Hepatocyte (in vitro differentiated cells): Measurements from ENCODE around the gene HIRA. TPM values are rescaled to one million over a fixed set of nuclear protein-coding genes. Genes with fewer than 3 reads are reported as not detected.

Experiments used
- DNase-seq: peaks from one replicate; pipeline ENCODE4 v3.0.0-alpha.2; 2016; ENCODE audit warnings: low spot score
- H2AFZ ChIP-seq: fragments of 200-600 bp; sonication (generic); 2 replicates; pipeline ENCODE4 v1.6.0; 2016; ENCODE audit warnings: antibody characterized with exemption, mild to moderate bottlenecking
- H3K27ac ChIP-seq: fragments of 200-600 bp; sonication (generic); 2 replicates; pipeline ENCODE4 v1.5.1; 2016; ENCODE audit warnings: mild to moderate bottlenecking
- H3K27me3 ChIP-seq: fragments of 200-600 bp; sonication (generic); 2 replicates; pipeline ENCODE4 v1.6.1; 2016
- H3K36me3 ChIP-seq: fragments of 200-600 bp; sonication (generic); replicated peaks from 2 replicates; pipeline ENCODE4 v1.5.1; 2016; ENCODE audit warnings: low read depth; ENCODE audit not compliant: insufficient read depth
- H3K4me1 ChIP-seq: fragments of 200-600 bp; sonication (generic); 2 replicates; pipeline ENCODE4 v1.5.1; 2016; ENCODE audit warnings: mild to moderate bottlenecking, moderate library complexity; ENCODE audit not compliant: insufficient read depth
- H3K4me2 ChIP-seq: fragments of 200-600 bp; sonication (generic); 2 replicates; pipeline ENCODE4 v1.6.0; 2016
- H3K4me3 ChIP-seq: fragments of 200-600 bp; sonication (generic); 2 replicates; pipeline ENCODE4 v1.5.1; 2016; ENCODE audit warnings: mild to moderate bottlenecking
- H3K79me2 ChIP-seq: fragments of 200-600 bp; sonication (generic); 2 replicates; pipeline ENCODE4 v1.6.0; 2017; ENCODE audit warnings: mild to moderate bottlenecking
- H3K9me2 ChIP-seq: fragments of 200-600 bp; sonication (generic); replicated peaks from 2 replicates; pipeline ENCODE4 v1.6.0; 2017; ENCODE audit warnings: mild to moderate bottlenecking; ENCODE audit not compliant: insufficient read depth
- H3K9me3 ChIP-seq: fragments of 200-600 bp; sonication (generic); 2 replicates; pipeline ENCODE4 v1.5.1; 2016; ENCODE audit warnings: low read depth, mild to moderate bottlenecking
- H4K20me1 ChIP-seq: fragments of 200-600 bp; sonication (generic); 2 replicates; pipeline ENCODE4 v1.6.0; 2016; ENCODE audit warnings: mild to moderate bottlenecking; ENCODE audit not compliant: insufficient read depth, poor library complexity, severe bottlenecking
- CTCF ChIP-seq: fragments of 200-600 bp; sonication (generic); IDR thresholded peaks from 2 replicates; pipeline ENCODE4 v1.5.1; 2016; ENCODE audit warnings: antibody characterized with exemption, mild to moderate bottlenecking; ENCODE audit not compliant: poor library complexity
- EZH2 ChIP-seq: fragments of 200-600 bp; sonication (generic); IDR thresholded peaks from 2 replicates; pipeline ENCODE4 v1.6.1; 2016; ENCODE audit warnings: antibody characterized with exemption, mild to moderate bottlenecking, borderline replicate concordance
- EZH2phosphoT487 ChIP-seq: fragments of 200-600 bp; sonication (generic); IDR thresholded peaks from one replicate; pipeline ENCODE4 v1.6.1; 2018; ENCODE audit warnings: antibody characterized with exemption, mild to moderate bottlenecking, low read depth, moderate library complexity; ENCODE audit not compliant: unreplicated experiment, severe bottlenecking
- WGBS: methylation state at CpG from one replicate; pipeline ENCODE4 v1.1.6; 2016; ENCODE audit warnings: low lambda C conversion rate; ENCODE audit errors: missing lambda C conversion rate; 5-methylcytosine and 5-hydroxymethylcytosine counted together
- polyA plus RNA-seq: library from polyadenylated mRNA; unstranded; fragments of >200 nt; fragmentation: Nextera tagmentation; extraction: Ambion mirVana; gene quantifications from 2 replicates; pipeline ENCODE4 v1.2.1, GENCODE V29; 2016
- total RNA-seq: library from RNA; depleted of rRNA; stranded (reverse); fragments of >200 nt; gene quantifications from 2 replicates; pipeline ENCODE4 v1.2.3, GENCODE V29; 2014

HIRA gene
- total and polyA plus RNA-seq, 2 experiments from 2014 or later = 23.5 to 30.6 TPM

DNA sequence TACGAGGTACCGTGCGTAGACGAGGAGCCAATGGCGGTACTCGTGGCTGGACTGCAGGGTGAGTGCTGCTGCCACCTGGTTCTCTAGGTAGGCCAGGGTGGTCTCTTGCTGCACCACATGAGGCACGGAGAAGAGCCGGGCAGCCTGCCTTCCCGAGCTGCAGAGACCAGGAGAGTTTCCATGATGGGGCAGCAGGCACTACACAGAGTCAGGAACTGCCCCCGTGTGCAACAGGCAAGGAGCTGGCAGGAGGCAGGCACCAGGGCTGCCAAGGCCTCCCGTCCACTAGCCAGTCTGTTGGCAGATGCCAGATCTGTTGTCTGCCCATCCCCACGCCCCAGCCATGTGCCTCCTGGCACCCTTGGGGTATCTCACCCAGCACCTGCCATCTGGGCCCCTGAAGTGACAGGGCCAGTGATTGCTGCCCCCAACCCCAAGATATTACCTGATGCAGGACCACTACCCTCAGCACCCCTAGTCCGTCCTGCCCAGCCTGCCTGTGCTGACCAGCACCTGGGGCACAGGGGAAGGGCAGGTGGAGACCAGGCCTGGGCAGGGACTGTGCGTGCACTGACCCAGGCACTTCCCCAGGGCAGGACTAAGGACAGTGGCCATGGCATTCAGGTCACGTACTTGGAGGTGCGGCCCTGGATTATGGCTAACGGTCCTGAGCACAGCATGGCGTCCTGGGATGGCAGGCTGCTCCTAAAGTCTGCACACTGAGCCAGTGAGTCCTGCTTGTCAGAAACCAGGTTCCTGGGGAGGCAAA, 78.0 kb downstream of the HIRA start:
- Histone ChIP-seq H3K36me3 (no peaks in the 10 kb centered on the region), H3K79me2 (no peaks in the 10 kb centered on the region), H3K27me3 (no peaks in the 10 kb centered on the region), H2AFZ (no peak overlapping the region), H3K4me2 (no peak overlapping the region), H4K20me1 (no peaks in the 10 kb centered on the region), H3K4me3 (no peak overlapping the region), H3K4me1 (no peaks in the 10 kb centered on the region), H3K9me2 (no peaks in the 10 kb centered on the region), H3K9me3 (no peaks in the 10 kb centered on the region), H3K27ac (no peak overlapping the region)
- WGBS = 96% methylated on average over 18 of the region's 18 CpGs
- no peak for DNase-seq
- TF ChIP-seq EZH2 (no peak), CTCF (no peak), EZH2phosphoT487 (no peak)

- Histone ChIP-seq H2AFZ (no peak overlapping the region), H3K4me1 (no peaks in the 10 kb centered on the region), H4K20me1 (no peaks in the 10 kb centered on the region), H3K4me3 (no peak overlapping the region), H3K27ac (no peak overlapping the region), H3K36me3 (no peaks in the 10 kb centered on the region), H3K79me2 (no peaks in the 10 kb centered on the region), H3K4me2 (no peak overlapping the region), H3K27me3 (no peaks in the 10 kb centered on the region), H3K9me2 (no peaks in the 10 kb centered on the region), H3K9me3 (no peaks in the 10 kb centered on the region)
- 93% methylated on average over 4 of the region's 4 CpGs for WGBS
- DNase-seq = no peak
- no peak for TF ChIP-seq EZH2
- TF ChIP-seq EZH2phosphoT487 = no peak
- no peak for TF ChIP-seq CTCF
Observed at GRCh38 chr22:19352766-19353165, 78.8 kb downstream of the HIRA start.

DNA sequence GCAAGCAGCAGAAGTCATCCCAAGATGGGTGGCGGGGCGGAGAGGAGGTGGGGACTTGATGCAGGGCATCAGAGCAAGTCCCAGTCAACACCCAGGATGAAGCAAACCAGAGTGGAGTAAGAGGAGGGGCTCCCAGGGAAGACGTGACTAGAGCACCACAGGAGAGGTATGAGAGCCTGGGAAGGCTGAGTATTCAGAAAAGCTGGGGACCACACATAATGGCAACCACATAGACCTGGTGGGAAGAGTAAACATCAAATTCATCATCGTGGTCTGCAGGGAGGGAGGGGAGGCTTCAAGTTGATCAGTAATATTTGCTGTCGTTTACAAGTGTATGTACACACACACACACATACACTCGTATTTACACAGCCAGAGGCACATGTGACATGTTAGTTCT, 79.3 kb downstream of the HIRA start:
- TF ChIP-seq EZH2 (no peak), CTCF (no peak), EZH2phosphoT487 (no peak)
- no peaks in the 10 kb centered on the region for H3K27me3 ChIP-seq
- no peaks in the 10 kb centered on the region for H3K9me3 ChIP-seq
- 91% methylated on average over 6 of the region's 6 CpGs for WGBS
- H3K4me2 ChIP-seq = no peak overlapping the region
- H3K27ac ChIP-seq = no peak overlapping the region
- no peaks in the 10 kb centered on the region for H3K36me3 ChIP-seq
- H3K4me3 ChIP-seq = no peak overlapping the region
- H3K79me2 ChIP-seq = no peaks in the 10 kb centered on the region
- no peak for DNase-seq
- H4K20me1 ChIP-seq = no peaks in the 10 kb centered on the region
- no peaks in the 10 kb centered on the region for H3K9me2 ChIP-seq
- H3K4me1 ChIP-seq = no peaks in the 10 kb centered on the region
- H2AFZ ChIP-seq = no peak overlapping the region
